HCT116 (cell line): ENCODE measurements around the gene SLC12A5. TPM values are rescaled to one million over a fixed set of nuclear protein-coding genes. Genes with fewer than 3 reads are reported as not detected.

Source experiments
- ATAC-seq: fragments of 200-7000 bp; cut with Tn5 transposase; 2 replicates; pipeline ENCODE4 v1.9.1; 2020; ENCODE audit warnings: mild to moderate bottlenecking, moderate library complexity
- BruUV-seq: library from RNA; stranded (reverse); fragments of 400-500 nt; replicated peaks from 2 replicates; lab custom pipeline; 2021; lab: Mats Ljungman, UMichigan
- CTCF ChIA-PET: fragments of 300-600 bp; sonication (Branson Sonifier 250); formaldehyde crosslinking; loops from one replicate; lab custom pipeline; 2021; ENCODE audit warnings: antibody characterized with exemption; lab: Charles Lee
- POLR2A ChIA-PET: fragments of 300-600, 350-600 bp; sonication (Branson Sonifier 250); formaldehyde crosslinking; loops from one replicate; lab custom pipeline; 2021; ENCODE audit warnings: antibody characterized with exemption; lab: Charles Lee
- RAD21 ChIA-PET, 2 experiments: fragments of 300-600 bp; sonication (Branson Sonifier 250); formaldehyde crosslinking; loops; one replicate each; lab custom pipeline; 2023; ENCODE audit warnings: low total read pairs in 2 of 2; ENCODE audit not compliant: uncharacterized antibody in 2 of 2, unreplicated experiment in 2 of 2, low non-redundant PET in 1 of 2; lab: Charles Lee
- DNase-seq: peaks from one replicate; pipeline ENCODE4 v3.0.0-alpha.2; 2010; ENCODE audit warnings: low read depth, low spot score
- H2AFZ ChIP-seq: fragments of 200-600 bp; shearing (Covaris generic), sonication (generic); 2 replicates; pipeline ENCODE4 v1.6.1; 2017; ENCODE audit warnings: low read depth, mixed run types, mixed read lengths, antibody characterized with exemption, low read length; ENCODE audit not compliant: poor library complexity, severe bottlenecking
- H3K27ac ChIP-seq: 2 replicates; pipeline ENCODE4 v1.5.1; 2012; ENCODE audit warnings: low read depth, low read length
- H3K27me3 ChIP-seq: fragments of 200-600 bp; sonication (generic); 2 replicates; pipeline ENCODE4 v1.6.1; 2016; ENCODE audit warnings: mixed run types, low read length, mixed read lengths; ENCODE audit not compliant: insufficient read depth
- H3K36me3 ChIP-seq, 2 experiments: fragments of 200-500 bp in 1 of 2; fragments of 200-600 bp in 1 of 2; sonication (Bioruptor generic) in 1 of 2; sonication (generic) in 1 of 2; 2 replicates each; pipeline versions ENCODE4 v1.5.1 to v1.6.1; 2014 to 2016; ENCODE audit warnings: low read length in 2 of 2, inconsistent platforms in 1 of 2, mixed read lengths in 1 of 2, mixed run types in 1 of 2; ENCODE audit not compliant: insufficient read depth in 2 of 2, control insufficient read depth in 1 of 2
- H3K4me1 ChIP-seq, 2 experiments: fragments of 200-600 bp in 1 of 2; sonication (generic) in 1 of 2; 2 replicates each; pipeline versions ENCODE4 v1.5.1 to v1.6.1; 2012 to 2017; ENCODE audit warnings: low read length in 2 of 2, inconsistent platforms in 1 of 2, mild to moderate bottlenecking in 1 of 2, mixed read lengths in 1 of 2, mixed run types in 1 of 2, moderate library complexity in 1 of 2; ENCODE audit not compliant: insufficient read depth in 2 of 2, control insufficient read depth in 1 of 2
- H3K4me2 ChIP-seq: fragments of 200-600 bp; sonication (generic); 2 replicates; pipeline ENCODE4 v1.6.1; 2017; ENCODE audit warnings: mixed run types, low read length, mixed read lengths
- H3K4me3 ChIP-seq, 2 experiments: fragments of 200-600 bp in 1 of 2; sonication (generic) in 1 of 2; replicated peaks in 1 of 2; 2 replicates each; pipeline ENCODE4 v1.5.1; 2011 to 2016; ENCODE audit warnings: low read length in 2 of 2, control low read depth in 1 of 2, low read depth in 1 of 2, mild to moderate bottlenecking in 1 of 2, mixed read lengths in 1 of 2, mixed run types in 1 of 2
- H3K79me2 ChIP-seq: fragments of 200-600 bp; sonication (generic); 2 replicates; pipeline ENCODE4 v1.6.1; 2017; ENCODE audit warnings: mild to moderate bottlenecking, mixed run types, low read length, moderate library complexity, mixed read lengths; ENCODE audit not compliant: insufficient read depth
- H3K9ac ChIP-seq: fragments of 200-600 bp; sonication (generic); 2 replicates; pipeline ENCODE4 v1.6.1; 2016; ENCODE audit warnings: low read length, mixed read lengths
- H3K9me2 ChIP-seq: fragments of 200-600 bp; sonication (generic), shearing (Covaris generic); 2 replicates; pipeline ENCODE4 v1.6.1; 2017; ENCODE audit warnings: mixed run types, mild to moderate bottlenecking, moderate library complexity; ENCODE audit not compliant: insufficient read depth
- H3K9me3 ChIP-seq, 2 experiments: fragments of 200-500 bp in 1 of 2; fragments of 200-600 bp in 1 of 2; sonication (Bioruptor generic) in 1 of 2; sonication (generic) in 1 of 2; 2 replicates each; pipeline ENCODE4 v1.6.1; 2014 to 2017; ENCODE audit warnings: low read length in 2 of 2, mixed read lengths in 2 of 2, inconsistent platforms in 1 of 2, low read depth in 1 of 2, mild to moderate bottlenecking in 1 of 2, mixed run types in 1 of 2, moderate library complexity in 1 of 2; ENCODE audit not compliant: control insufficient read depth in 1 of 2, insufficient read depth in 1 of 2
- H4K20me1 ChIP-seq: fragments of 200-600 bp; sonication (generic), shearing (Covaris generic); 2 replicates; pipeline ENCODE4 v1.6.1; 2017; ENCODE audit warnings: mixed run types, mild to moderate bottlenecking, moderate library complexity; ENCODE audit not compliant: insufficient read depth
- ATF3 ChIP-seq: IDR thresholded peaks from 2 replicates; pipeline ENCODE4 v1.6.1; 2012
- CBX3 ChIP-seq: IDR thresholded peaks from 2 replicates; pipeline ENCODE4 v1.6.1; 2012; ENCODE audit warnings: low read depth
- CTCF ChIP-seq, 3 experiments: fragments of 200-600 bp in 1 of 3; sonication (generic) in 1 of 3; IDR thresholded peaks in 2 of 3; conservative IDR thresholded peaks in 1 of 3; 2 replicates each; pipeline ENCODE4 v1.5.1; 2012 to 2017; ENCODE audit warnings: low read depth in 2 of 3, low read length in 2 of 3, antibody characterized with exemption in 1 of 3, borderline replicate concordance in 1 of 3, control low read depth in 1 of 3, mild to moderate bottlenecking in 1 of 3, mixed read lengths in 1 of 3, mixed run types in 1 of 3, moderate library complexity in 1 of 3; ENCODE audit not compliant: insufficient read depth in 1 of 3
- ELF1 ChIP-seq: IDR thresholded peaks from 2 replicates; pipeline ENCODE4 v1.6.1; 2012; ENCODE audit warnings: low read depth, borderline replicate concordance
- FOSL1 ChIP-seq: IDR thresholded peaks from 2 replicates; pipeline ENCODE4 v1.6.1; 2012; ENCODE audit warnings: low read depth
- JUND ChIP-seq: IDR thresholded peaks from 2 replicates; pipeline ENCODE4 v1.6.1; 2012
- MAX ChIP-seq: IDR thresholded peaks from 2 replicates; pipeline ENCODE4 v1.6.1; 2012
- POLR2A ChIP-seq: IDR thresholded peaks from 2 replicates; pipeline ENCODE4 v1.7.0; 2011; ENCODE audit warnings: borderline replicate concordance; ENCODE audit not compliant: insufficient read depth, insufficient read length; ENCODE audit errors: extremely low read depth
- RAD21 ChIP-seq: IDR thresholded peaks from 2 replicates; pipeline ENCODE4 v1.6.1; 2012; ENCODE audit warnings: low read depth, mild to moderate bottlenecking
- REST ChIP-seq: IDR thresholded peaks from 2 replicates; pipeline ENCODE4 v1.6.1; 2012; ENCODE audit warnings: low read depth
- SIN3A ChIP-seq: IDR thresholded peaks from 2 replicates; pipeline ENCODE4 v1.6.1; 2012; ENCODE audit warnings: low read depth
- SP1 ChIP-seq: IDR thresholded peaks from 2 replicates; pipeline ENCODE4 v1.6.1; 2012; ENCODE audit warnings: low read depth
- SRF ChIP-seq: IDR thresholded peaks from 2 replicates; pipeline ENCODE4 v1.6.1; 2012; ENCODE audit warnings: low read depth
- TCF7L2 ChIP-seq: IDR thresholded peaks from 2 replicates; pipeline ENCODE4 v1.7.0; 2011; ENCODE audit warnings: borderline replicate concordance, inconsistent platforms; ENCODE audit not compliant: insufficient read depth, insufficient read length; ENCODE audit errors: extremely low read depth
- ZBTB33 ChIP-seq: IDR thresholded peaks from 2 replicates; pipeline ENCODE4 v1.6.1; 2011; ENCODE audit warnings: mild to moderate bottlenecking, low read length, moderate library complexity; ENCODE audit not compliant: insufficient replicate concordance; ENCODE audit errors: extremely low read depth
- ZFX ChIP-seq: fragments of 450-650 bp; IDR thresholded peaks from 2 replicates; pipeline ENCODE4 v1.6.1; 2017
- ZNF274 ChIP-seq: fragments of 200-500 bp; sonication (Bioruptor generic); IDR thresholded peaks from 2 replicates; pipeline ENCODE4 v1.6.1; 2014; ENCODE audit warnings: mild to moderate bottlenecking, low read depth, low read length, inconsistent platforms
- intact Hi-C: fragments of 100-400 bp; cut with micrococcal nuclease; formaldehyde crosslinking; loops from 2 replicates; pipeline ENCODE4 v1.10.0; 2022
- total RNA-seq: library from RNA; stranded (reverse); gene quantifications from one replicate; pipeline ENCODE4 v1.2.1, GENCODE V29; 2021; ENCODE audit not compliant: unreplicated experiment

Gene SLC12A5
- total RNA-seq, 1 experiment from 2014 or later, result 1.9 TPM

GRCh38 chr20:46077642-46078305 is 48.8 kb downstream of the SLC12A5 start:
- no peaks in the 10 kb centered on the region for H3K4me1 ChIP-seq
- CTCF ChIA-PET, result no interaction called here
- DNase-seq, result no peak
- H2AFZ ChIP-seq, result no peak overlapping the region
- no peaks in the 10 kb centered on the region for H3K27me3 ChIP-seq
- peaks cover 58% of the 10 kb centered on the region for H3K79me2 ChIP-seq
- no peak overlapping the region for H3K27ac ChIP-seq
- peaks cover 15 to 36% of the 10 kb centered on the region in 2 experiments; a peak in 3 of 4 replicates for H3K36me3 ChIP-seq
- no peaks in the 10 kb centered on the region for H3K9me2 ChIP-seq
- H3K4me2 ChIP-seq, result no peak overlapping the region
- peaks cover 11% of the 10 kb centered on the region; the same call in 1 of the 2 replicates for H4K20me1 ChIP-seq
- POLR2A ChIA-PET, result no interaction called here
- RAD21 ChIA-PET, result no interaction called here
- no peak for ATAC-seq
- no peak for TF ChIP-seq SRF
- TF ChIP-seq FOSL1, result no peak
- no peak for TF ChIP-seq ZNF274
- no peak for TF ChIP-seq POLR2A
- no peak for TF ChIP-seq CBX3
- TF ChIP-seq TCF7L2, result no peak
- TF ChIP-seq CTCF (IDR thresholded peaks at IDR 0.05 in 2 of 3, conservative IDR thresholded peaks at IDR 0.05 in 1 of 3; ENCODE audit: borderline replicate concordance in 1 of 3, insufficient read depth in 1 of 3, low read depth in 2 of 3, low read length in 2 of 3), result no peak
- no peak for TF ChIP-seq REST
- TF ChIP-seq JUND, result no peak
- TF ChIP-seq SP1, result no peak
- TF ChIP-seq SIN3A, result no peak
- no peak for TF ChIP-seq ZBTB33
- TF ChIP-seq ELF1, result no peak
- no peak for TF ChIP-seq ATF3
- TF ChIP-seq ZFX, result no peak
- no peak for TF ChIP-seq MAX
- no peak for TF ChIP-seq RAD21
- TF ChIP-seq, all 23 proteins: peak for 0
- intact Hi-C loops, result no loop called here
- no peak overlapping the region for H3K9ac ChIP-seq
- BruUV-seq, result no TSS peak
- no peak overlapping the region for H3K4me3 ChIP-seq
- H3K9me3 ChIP-seq, result no peaks in the 10 kb centered on the region
